CD4-positive, alpha-beta T cell treated with Interleukin-4 for 4 hours (primary cell): ENCODE measurements around the gene ZSCAN2.

Experiments
- DNase-seq: peaks from one replicate; pipeline ENCODE4 v3.0.0-alpha.2; 2020

The ZSCAN2 gene

DNA sequence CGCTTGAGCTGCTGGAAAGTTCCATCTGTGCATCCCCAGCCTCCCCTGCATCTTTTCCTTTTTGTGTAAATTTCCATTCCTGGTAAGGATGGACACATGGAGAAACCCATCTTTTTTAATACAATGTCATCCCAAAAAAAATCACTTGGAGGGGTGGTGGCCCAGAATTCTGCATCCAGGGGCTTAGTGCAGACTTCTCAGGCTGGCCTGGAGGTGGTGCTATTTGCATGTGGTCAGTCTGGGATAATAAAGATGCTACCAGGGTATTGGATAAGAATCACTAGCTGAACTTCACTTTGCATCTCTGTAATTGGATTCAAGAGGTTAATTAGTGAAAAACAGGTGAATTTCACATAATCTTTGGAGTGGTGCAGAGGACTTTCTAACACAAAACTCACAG is 1.8 kb upstream of the ZSCAN2 start:
- DNase-seq: peak; percentile 20

DNA sequence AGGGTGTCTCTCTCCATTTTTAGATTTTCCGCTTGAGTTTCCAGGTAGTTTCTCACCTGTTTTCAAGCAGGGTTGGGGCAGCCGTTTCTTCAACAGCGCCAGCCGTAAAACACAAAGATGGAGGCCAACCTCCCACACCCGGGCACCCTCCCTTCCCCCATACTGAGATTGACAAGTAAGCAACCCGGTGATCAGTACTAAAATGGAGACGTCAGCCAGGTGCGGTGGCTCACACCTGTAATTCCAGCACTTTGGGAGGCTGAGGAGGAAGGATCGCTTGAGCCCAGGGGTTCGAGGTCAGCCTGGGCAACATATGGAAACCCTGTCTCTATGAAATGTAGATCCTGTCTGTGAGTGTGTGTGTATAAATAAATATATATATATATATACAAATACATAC is 903 bp upstream of the ZSCAN2 start:
- no peak for DNase-seq

DNA sequence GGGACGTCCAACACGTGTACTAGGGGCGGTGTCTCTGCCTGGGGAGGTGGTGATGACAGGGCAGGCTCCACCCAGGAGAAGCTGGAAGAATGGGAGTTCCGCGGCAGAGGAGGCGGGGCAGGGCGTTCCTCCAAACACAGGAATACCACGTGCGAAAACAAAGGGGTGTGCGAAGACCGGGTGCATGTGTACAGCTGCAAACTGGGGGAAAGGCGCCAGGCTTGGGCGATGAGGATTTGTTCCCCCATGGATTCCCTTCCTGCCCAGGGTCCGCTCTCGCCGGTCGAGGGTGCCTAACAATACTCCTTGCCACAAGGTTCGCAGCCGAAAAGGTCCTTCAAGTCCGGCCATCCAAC is 500 bp upstream of the ZSCAN2 start:
- peak; percentile 59 for DNase-seq

DNA sequence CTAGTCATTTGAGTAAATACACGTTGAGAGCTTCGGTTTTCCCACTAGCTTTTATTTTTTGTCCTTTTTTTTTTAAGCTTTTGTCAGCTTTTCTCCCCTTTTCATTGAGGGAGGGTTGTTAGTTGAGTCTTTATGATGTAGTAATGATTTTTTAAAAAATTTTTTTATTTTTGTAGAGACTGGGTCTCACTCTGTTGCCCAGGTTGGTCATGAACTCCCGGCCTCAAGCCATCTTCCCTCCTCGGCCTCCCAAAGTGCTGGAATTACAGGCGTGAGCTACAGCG is 688 bp downstream of the ZSCAN2 start:
- DNase-seq: no peak

- DNase-seq: no peak
These were observed 3.0 kb downstream of the ZSCAN2 start for GRCh38 chr15:84603630-84604379.

- DNase-seq: peak; percentile 59
These were observed 4.2 kb downstream of the ZSCAN2 start for GRCh38 chr15:84604826-84605553.

DNA sequence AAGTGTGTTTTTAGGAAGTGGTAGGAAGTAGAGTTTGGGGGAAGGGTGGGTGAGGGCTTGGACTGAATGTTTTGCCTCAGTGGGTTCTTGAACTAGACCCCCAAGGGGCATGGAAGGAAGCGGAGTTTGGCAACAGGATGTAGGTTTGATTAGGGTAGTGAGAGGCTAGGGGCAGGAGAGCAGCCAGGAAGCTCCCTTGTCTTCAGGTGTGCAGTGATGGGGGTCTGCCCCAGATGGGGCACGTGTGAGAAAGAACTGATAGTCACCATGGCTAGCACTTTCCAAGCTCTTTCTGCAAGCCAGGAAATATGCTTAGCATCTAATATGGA is 4.7 kb downstream of the ZSCAN2 start:
- DNase-seq: no peak

GRCh38 chr15:84606653-84607120 is 5.9 kb downstream of the ZSCAN2 start:
- DNase-seq: no peak

- DNase-seq: no peak
These were observed 8.0 kb downstream of the ZSCAN2 start for GRCh38 chr15:84608707-84609284.

- DNase-seq: no peak
These were observed 9.2 kb downstream of the ZSCAN2 start for GRCh38 chr15:84609818-84610525.

- DNase-seq: no peak
These were observed 10.8 kb downstream of the ZSCAN2 start for GRCh38 chr15:84611631-84612030.

DNA sequence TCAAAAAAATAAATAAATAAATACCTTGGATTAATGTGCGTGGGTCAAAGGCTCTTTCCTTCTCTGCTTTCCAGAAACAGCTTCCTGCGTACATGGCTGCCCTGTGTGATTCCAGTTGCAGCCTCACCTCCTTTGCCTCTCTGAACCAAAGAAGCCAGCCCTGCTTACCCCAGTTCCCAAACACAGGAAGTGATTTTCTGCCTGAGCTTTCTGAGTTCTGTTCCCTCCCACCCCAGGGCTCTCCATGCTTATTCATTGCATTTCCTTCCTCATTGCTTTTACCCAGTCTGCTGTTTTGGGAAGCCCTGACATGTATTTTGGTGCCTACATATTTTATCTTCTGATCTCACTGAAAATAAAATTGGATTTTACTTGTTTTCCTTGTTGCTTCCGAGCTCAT is 15.4 kb downstream of the ZSCAN2 start:
- DNase-seq: no peak

GRCh38 chr15:84620626-84621025 is 19.8 kb downstream of the ZSCAN2 start:
- DNase-seq: no peak

DNA sequence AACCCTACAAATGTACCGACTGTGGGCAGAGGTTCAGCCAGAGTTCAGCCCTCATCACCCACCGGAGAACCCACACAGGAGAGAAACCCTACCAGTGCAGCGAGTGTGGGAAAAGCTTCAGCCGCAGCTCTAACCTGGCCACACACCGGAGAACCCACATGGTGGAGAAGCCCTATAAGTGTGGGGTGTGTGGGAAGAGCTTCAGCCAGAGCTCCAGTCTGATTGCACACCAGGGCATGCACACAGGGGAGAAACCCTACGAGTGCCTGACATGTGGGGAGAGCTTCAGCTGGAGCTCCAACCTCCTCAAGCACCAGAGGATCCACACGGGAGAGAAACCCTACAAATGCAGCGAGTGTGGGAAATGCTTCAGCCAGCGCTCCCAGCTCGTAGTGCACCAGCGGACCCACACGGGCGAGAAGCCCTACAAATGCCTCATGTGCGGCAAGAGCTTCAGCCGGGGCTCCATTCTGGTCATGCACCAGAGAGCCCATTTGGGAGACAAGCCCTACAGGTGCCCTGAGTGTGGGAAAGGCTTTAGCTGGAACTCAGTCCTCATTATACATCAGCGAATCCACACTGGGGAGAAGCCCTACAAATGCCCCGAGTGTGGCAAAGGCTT is 20.7 kb downstream of the ZSCAN2 start:
- DNase-seq: no peak

- no peak for DNase-seq
These were observed 23.6 kb downstream of the ZSCAN2 start for GRCh38 chr15:84624359-84624758.

DNA sequence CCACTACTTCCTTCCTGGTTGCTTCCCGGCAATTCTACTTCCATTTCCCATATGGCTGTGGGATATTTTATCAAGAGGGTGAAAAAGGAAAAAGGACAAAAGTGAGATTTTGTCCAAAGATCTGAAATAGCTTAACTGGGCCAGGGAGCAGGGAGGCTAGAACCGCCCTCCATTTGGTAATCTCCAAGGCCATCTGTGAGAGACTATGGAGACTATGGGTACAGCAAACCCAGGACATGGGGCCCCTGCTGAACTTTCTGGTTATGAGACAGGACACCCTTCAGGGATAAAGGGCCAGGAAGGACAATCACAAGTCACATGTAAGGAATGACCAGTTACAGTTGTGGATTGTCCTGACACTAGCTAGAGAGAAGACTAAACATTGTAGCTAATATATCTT is 24.3 kb downstream of the ZSCAN2 start:
- no peak for DNase-seq

GRCh38 chr15:84629033-84629432 is 28.2 kb downstream of the ZSCAN2 start:
- no peak for DNase-seq

DNA sequence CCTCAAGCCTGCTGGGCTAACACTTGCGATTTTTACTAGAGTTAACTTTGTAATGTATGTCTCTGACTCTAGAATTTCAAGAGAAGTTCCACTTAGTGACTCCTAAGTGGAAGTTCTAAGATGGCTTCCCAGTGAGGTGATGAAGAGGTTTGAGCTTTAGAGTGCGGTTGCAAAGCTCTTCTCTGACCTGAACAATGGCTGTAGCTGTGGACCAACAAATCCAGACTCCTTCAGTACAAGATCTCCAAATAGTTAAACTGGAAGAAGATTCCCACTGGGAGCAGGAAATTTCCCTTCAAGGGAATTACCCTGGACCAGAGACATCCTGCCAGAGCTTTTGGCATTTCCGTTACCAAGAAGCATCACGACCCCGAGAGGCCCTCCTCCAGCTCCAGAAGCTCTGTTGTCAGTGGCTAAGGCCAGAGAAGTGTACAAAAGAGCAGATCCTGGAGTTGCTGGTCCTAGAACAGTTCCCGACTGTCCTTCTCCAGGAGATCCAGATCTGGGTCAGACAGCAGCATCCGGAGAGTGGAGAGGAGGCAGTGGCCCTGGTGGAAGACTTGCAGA is 31.0 kb downstream of the ZSCAN2 start:
- DNase-seq: no peak

- peak; percentile 64 for DNase-seq
These were observed 32.8 kb downstream of the ZSCAN2 start for GRCh38 chr15:84633311-84634227.

GRCh38 chr15:84634228-84634837 is 33.5 kb downstream of the ZSCAN2 start:
- DNase-seq: no peak

DNA sequence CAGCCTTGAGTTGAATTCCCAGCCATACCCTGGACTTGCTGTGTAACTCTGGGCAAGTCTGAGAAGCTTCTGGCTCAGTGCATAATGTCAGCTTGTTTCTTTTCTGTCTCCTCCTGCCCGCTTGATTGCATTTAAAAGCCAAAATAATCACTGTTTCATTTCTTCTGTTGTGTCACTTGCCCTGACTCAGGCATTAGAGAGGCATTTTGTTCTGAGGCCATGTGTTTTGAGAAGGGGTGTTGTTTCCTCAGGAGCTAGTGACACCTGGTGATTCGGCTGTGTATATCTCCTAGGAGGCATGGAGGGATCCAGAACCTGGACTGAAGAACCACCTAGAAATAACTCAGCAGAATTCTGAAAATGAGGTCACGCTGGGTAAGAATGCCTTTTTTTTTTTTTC is 37.3 kb downstream of the ZSCAN2 start:
- peak; percentile 36 for DNase-seq
